Measurements from ENCODE around the gene OTOF. TPM values are rescaled to one million over a fixed set of nuclear protein-coding genes. Genes with fewer than 3 reads are reported as not detected.

The OTOF gene
- total RNA-seq, 1 donor from 2014 or later = not detected

DNA sequence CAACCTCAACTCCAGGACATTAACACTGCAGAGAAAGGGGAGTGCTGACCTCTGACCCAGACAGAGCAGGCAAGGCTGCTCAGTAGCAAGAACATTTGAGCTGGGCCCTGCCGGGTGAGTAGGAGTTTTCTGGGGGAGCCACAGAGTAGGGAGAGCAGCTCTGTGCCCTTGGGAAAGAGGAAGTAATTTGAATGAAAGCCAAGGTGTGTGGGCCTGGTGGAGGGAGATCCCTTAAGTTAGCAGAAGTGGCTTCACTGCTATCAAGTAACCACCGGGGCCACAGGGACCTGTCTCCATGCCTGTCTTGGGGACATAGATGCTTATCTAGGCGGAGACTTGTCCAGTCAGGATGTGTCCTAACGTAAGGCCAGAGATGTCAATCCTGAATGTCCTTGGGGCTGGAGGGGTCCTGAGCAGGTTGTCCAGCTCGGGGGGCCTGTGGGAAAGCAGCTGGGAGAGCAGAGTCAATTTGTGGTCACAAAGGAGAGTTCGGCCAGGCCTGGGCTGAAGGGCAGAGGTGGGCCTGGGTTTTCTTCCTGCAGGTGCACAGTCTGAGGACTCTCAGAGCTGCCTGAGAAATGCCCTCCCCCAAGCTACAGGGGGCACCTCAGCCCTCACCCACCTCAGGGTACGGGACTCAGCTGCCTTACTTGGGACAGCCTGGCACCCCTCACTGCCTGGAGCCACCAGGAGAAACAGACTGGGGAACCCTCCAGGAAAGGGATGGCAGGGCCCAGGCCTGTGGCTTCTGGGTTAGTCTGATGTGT, 15.0 kb upstream of the OTOF start:
- Histone ChIP-seq H3K36me3 (no peaks in the 10 kb centered on the region), H3K4me1 (no peaks in the 10 kb centered on the region), H3K9me3 (no peaks in the 10 kb centered on the region), H3K27ac (no peak overlapping the region), H3K27me3 (no peaks in the 10 kb centered on the region), H3K4me3 (no peak overlapping the region)
- DNase-seq (ENCODE audit: low spot score in 2 of 2) = no peak
- intact Hi-C loops (cut with DNase I) = no loop called here
- TF ChIP-seq, protein P1, sequence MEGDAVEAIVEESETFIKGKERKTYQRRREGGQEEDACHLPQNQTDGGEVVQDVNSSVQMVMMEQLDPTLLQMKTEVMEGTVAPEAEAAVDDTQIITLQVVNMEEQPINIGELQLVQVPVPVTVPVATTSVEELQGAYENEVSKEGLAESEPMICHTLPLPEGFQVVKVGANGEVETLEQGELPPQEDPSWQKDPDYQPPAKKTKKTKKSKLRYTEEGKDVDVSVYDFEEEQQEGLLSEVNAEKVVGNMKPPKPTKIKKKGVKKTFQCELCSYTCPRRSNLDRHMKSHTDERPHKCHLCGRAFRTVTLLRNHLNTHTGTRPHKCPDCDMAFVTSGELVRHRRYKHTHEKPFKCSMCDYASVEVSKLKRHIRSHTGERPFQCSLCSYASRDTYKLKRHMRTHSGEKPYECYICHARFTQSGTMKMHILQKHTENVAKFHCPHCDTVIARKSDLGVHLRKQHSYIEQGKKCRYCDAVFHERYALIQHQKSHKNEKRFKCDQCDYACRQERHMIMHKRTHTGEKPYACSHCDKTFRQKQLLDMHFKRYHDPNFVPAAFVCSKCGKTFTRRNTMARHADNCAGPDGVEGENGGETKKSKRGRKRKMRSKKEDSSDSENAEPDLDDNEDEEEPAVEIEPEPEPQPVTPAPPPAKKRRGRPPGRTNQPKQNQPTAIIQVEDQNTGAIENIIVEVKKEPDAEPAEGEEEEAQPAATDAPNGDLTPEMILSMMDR (IDR thresholded peaks at IDR 0.05) = no peak

DNA sequence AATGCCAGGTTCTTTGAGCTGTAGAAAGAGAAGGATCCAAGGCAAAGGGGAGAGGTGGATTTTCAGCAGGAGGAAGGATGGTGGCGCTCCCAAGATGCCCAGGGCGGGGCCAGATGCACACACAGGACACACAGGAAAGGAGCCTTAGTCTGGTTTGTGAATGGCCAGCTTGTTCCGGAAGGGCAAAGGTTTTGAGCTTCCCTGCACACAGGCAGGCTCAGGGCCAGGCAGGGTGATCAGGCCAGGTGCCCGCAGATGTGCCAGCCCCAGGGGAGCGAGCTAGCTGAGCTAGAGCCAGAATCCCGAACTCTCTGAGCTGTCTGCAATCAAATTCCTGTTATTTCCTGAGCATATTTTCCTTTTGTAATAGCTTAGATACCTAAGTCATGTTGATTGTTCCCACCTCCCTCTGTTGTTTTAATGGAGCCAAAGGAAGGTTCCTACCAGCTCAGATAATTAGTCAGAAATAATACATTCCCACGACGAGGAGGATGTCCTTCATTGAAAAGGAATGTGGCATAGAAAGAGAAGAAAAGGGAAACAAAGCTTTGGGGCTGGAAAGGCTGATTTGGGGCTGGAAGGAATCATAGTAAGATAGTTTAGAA, 13.7 kb upstream of the OTOF start:
- Histone ChIP-seq H3K27ac (no peak overlapping the region), H3K9me3 (no peaks in the 10 kb centered on the region), H3K4me1 (no peaks in the 10 kb centered on the region), H3K4me3 (no peak overlapping the region), H3K27me3 (no peaks in the 10 kb centered on the region), H3K36me3 (no peaks in the 10 kb centered on the region)
- TF ChIP-seq, protein P1 (IDR thresholded peaks at IDR 0.05) = no peak
- intact Hi-C loops (cut with DNase I) = no loop called here
- DNase-seq (ENCODE audit: low spot score in 2 of 2) = no peak

DNA sequence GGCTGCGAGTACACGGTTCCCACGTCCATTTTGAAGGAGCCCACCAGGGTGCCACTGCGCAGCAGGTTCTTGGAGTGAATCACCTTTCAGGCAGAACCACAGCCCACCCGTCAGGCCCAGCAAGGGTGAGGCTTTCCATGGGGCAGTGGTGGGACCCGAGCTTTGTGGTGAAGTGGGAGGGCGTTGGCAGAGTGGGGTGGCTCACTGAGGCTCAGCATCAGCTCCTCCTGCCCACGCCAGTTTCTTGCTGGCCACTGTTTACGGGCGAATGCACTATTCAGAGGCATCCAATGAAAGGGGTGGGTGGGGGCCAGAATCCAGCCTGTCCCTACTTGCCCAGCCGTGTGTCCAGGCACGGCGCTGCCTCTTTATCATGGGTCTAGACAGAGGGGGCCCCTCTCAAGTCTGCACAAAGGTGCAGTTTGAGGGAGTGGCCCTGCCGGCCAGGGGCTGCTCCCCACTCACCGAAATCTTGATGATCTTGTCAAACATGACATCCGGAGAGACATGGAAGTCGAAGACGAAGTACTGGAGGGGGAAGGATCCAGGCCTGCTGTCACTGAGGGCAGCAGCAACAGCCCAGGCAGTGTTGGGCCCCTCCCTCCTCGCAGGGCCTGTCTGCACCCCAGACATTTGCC, 11.4 kb upstream of the OTOF start:
- H3K27me3 ChIP-seq = no peaks in the 10 kb centered on the region
- no peak overlapping the region for H3K4me3 ChIP-seq
- no peaks in the 10 kb centered on the region for H3K4me1 ChIP-seq
- intact Hi-C loops (cut with DNase I) = no loop called here
- no peaks in the 10 kb centered on the region for H3K9me3 ChIP-seq
- H3K36me3 ChIP-seq = no peaks in the 10 kb centered on the region
- TF ChIP-seq, protein P1 (IDR thresholded peaks at IDR 0.05) = no peak
- no peak for DNase-seq (ENCODE audit: low spot score in 2 of 2)
- no peak overlapping the region for H3K27ac ChIP-seq

DNA sequence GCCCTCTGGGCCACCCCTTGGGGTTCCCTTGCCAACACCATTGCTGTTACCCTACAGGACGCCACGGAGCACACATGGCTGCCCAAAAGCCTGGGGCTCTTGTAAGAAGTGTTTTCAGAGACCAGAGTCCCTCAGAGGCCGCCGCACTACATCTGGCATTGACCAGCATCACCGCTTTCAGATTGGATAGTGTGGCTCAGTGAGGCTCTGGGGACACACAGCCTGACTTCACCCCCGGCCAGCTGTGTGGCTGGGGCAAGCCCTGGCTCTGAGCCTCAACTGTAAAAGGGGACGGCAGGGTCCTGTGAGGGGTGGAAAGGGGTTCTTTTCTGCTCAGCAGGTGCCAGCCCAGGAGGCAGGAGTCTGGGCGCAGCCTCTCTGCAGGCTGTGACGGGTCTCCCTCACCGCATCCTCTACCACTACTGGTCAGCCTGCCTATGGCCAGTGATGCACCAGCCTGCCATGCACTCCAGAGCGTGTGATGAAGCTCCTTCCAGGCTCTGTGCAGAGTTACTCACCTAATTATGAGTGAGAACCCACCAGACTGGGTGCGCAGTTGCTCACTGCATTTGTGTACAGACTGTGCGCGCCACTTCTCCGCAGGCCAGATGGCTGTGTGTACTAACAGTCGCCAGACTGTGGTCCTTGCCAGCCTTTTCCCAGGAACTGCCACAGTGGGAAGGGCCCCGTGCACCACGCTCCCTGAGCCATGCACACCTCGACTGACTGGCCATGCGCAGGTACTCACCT, 10.7 kb upstream of the OTOF start:
- no peak for DNase-seq (ENCODE audit: low spot score in 2 of 2)
- Histone ChIP-seq H3K4me3 (no peak overlapping the region), H3K27ac (no peak overlapping the region), H3K36me3 (no peaks in the 10 kb centered on the region), H3K27me3 (no peaks in the 10 kb centered on the region), H3K4me1 (no peaks in the 10 kb centered on the region), H3K9me3 (no peaks in the 10 kb centered on the region)
- TF ChIP-seq, protein P1 (IDR thresholded peaks at IDR 0.05) = no peak
- intact Hi-C loops (cut with DNase I) = no loop called here

DNA sequence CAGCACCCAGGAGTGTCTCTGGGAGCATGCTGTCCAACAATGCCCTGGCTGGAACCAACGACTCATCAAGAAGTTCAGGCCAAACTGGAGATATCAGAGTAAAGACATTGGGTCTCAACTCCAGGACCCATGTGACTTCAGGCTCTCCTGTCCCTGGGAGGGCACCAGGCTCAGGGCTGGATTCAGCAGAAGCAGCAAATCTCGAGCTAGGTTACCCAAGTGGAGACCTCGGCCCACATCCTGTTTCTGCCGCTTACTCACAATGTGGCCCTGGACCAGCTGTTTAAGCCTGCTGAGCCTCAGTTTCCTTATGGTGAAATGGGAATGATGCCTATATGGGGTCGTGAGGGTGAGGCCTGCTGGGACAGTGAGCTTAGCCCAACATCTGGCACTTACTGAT, 9.3 kb upstream of the OTOF start:
- DNase-seq (ENCODE audit: low spot score in 2 of 2) = no peak
- no peaks in the 10 kb centered on the region for H3K36me3 ChIP-seq
- intact Hi-C loops (cut with DNase I) = no loop called here
- no peaks in the 10 kb centered on the region for H3K27me3 ChIP-seq
- H3K9me3 ChIP-seq = no peaks in the 10 kb centered on the region
- no peak overlapping the region for H3K4me3 ChIP-seq
- no peaks in the 10 kb centered on the region for H3K4me1 ChIP-seq
- H3K27ac ChIP-seq = no peak overlapping the region
- TF ChIP-seq, protein P1 (IDR thresholded peaks at IDR 0.05) = no peak
